HEK293 (cell line): ENCODE results near the gene CDC42BPA.

Experiments
- CTCF ChIA-PET: fragments of 350-600 bp; formaldehyde crosslinking; extraction: SDS; loops from one replicate; lab custom pipeline; 2021; ENCODE audit warnings: antibody characterized with exemption; lab: Yijun Ruan, JAX
- POLR2A ChIA-PET: fragments of 300-600 bp; formaldehyde crosslinking; extraction: SDS; loops from one replicate; lab custom pipeline; 2020; ENCODE audit warnings: antibody characterized with exemption, inconsistent platforms; lab: Yijun Ruan, JAX
- H3K27ac ChIP-seq: fragments of 200-500 bp; sonication (Bioruptor generic); 2 replicates; pipeline ENCODE4 v1.5.1; 2014; ENCODE audit warnings: low read depth, low read length, control low read depth, inconsistent platforms; ENCODE audit errors: extremely low read depth
- H3K36me3 ChIP-seq, 2 experiments: fragments of 200-500 bp in 1 of 2; sonication (Bioruptor generic) in 1 of 2; 1 replicate in 1 of 2; 2 replicates in 1 of 2; pipeline ENCODE4 v1.5.1; 2014 to 2017; ENCODE audit warnings: inconsistent platforms in 2 of 2, low read length in 2 of 2; ENCODE audit not compliant: control insufficient read depth in 2 of 2, insufficient read depth in 1 of 2
- H3K4me1 ChIP-seq: fragments of 200-500 bp; sonication (Bioruptor generic); 2 replicates; pipeline ENCODE4 v1.5.1; 2014; ENCODE audit warnings: mild to moderate bottlenecking, low read length, inconsistent platforms; ENCODE audit not compliant: control insufficient read depth, insufficient read depth
- H3K4me3 ChIP-seq: 2 replicates; pipeline ENCODE4 v1.5.1; 2011; ENCODE audit warnings: low read depth, mild to moderate bottlenecking, control low read depth, low read length, moderate library complexity
- H3K9me3 ChIP-seq: fragments of 200-500 bp; sonication (Bioruptor generic); 2 replicates; pipeline ENCODE4 v1.5.1; 2014; ENCODE audit warnings: low read depth, low read length, inconsistent platforms; ENCODE audit not compliant: control insufficient read depth, insufficient read depth
- BCL11B ChIP-seq: fragments of 450-650 bp; formaldehyde crosslinking; IDR thresholded peaks from 2 replicates; pipeline ENCODE4 v1.5.1; 2016; ENCODE audit warnings: low read depth, missing biosample characterization, missing genetic modification characterization
- GFI1B ChIP-seq: fragments of 450-650 bp; formaldehyde crosslinking; IDR thresholded peaks from 2 replicates; pipeline ENCODE4 v1.5.1; 2016; ENCODE audit warnings: missing biosample characterization, missing genetic modification characterization
- GLI2 ChIP-seq: fragments of 450-650 bp; formaldehyde crosslinking; IDR thresholded peaks from 2 replicates; pipeline ENCODE4; 2017; ENCODE audit warnings: missing biosample characterization, missing genetic modification characterization, low read depth, borderline replicate concordance
- KLF8 ChIP-seq: fragments of 450-650 bp; formaldehyde crosslinking; IDR thresholded peaks from 2 replicates; pipeline ENCODE4 v1.5.1; 2016; ENCODE audit warnings: missing biosample characterization, missing genetic modification characterization
- OSR2 ChIP-seq: fragments of 450-650 bp; formaldehyde crosslinking; IDR thresholded peaks from 2 replicates; pipeline ENCODE4 v1.5.1; 2016; ENCODE audit warnings: missing biosample characterization, missing genetic modification characterization
- PRDM1 ChIP-seq: fragments of 450-650 bp; formaldehyde crosslinking; IDR thresholded peaks from 2 replicates; pipeline ENCODE4; 2016; ENCODE audit warnings: missing biosample characterization, missing genetic modification characterization
- RBAK ChIP-seq: fragments of 450-650 bp; formaldehyde crosslinking; IDR thresholded peaks from 2 replicates; pipeline ENCODE4 v1.5.1; 2016; ENCODE audit warnings: missing biosample characterization, missing genetic modification characterization
- SP7 ChIP-seq: fragments of 450-650 bp; formaldehyde crosslinking; IDR thresholded peaks from 2 replicates; pipeline ENCODE4 v1.5.1; 2016; ENCODE audit warnings: missing biosample characterization, missing genetic modification characterization
- ZNF132 ChIP-seq: fragments of 450-650 bp; formaldehyde crosslinking; IDR thresholded peaks from 2 replicates; pipeline ENCODE4 v1.5.1; 2017; ENCODE audit warnings: missing biosample characterization, missing genetic modification characterization, borderline replicate concordance
- ZNF184 ChIP-seq: fragments of 450-650 bp; IDR thresholded peaks from 2 replicates; pipeline ENCODE4 v1.5.1; 2018; ENCODE audit warnings: missing biosample characterization, mild to moderate bottlenecking, missing genetic modification characterization
- ZNF23 ChIP-seq: fragments of 450-650 bp; formaldehyde crosslinking; IDR thresholded peaks from 2 replicates; pipeline ENCODE4 v1.5.1; 2016; ENCODE audit warnings: missing biosample characterization, missing genetic modification characterization, borderline replicate concordance
- ZNF239 ChIP-seq: fragments of 450-650 bp; formaldehyde crosslinking; IDR thresholded peaks from 2 replicates; pipeline ENCODE4 v1.5.1; 2016; ENCODE audit warnings: missing biosample characterization, missing genetic modification characterization
- ZNF292 ChIP-seq: fragments of 450-650 bp; formaldehyde crosslinking; IDR thresholded peaks from 2 replicates; pipeline ENCODE4 v1.5.1; 2016; ENCODE audit warnings: low read depth, missing biosample characterization, missing genetic modification characterization, borderline replicate concordance
- ZNF350 ChIP-seq: fragments of 450-650 bp; formaldehyde crosslinking; IDR thresholded peaks from 2 replicates; pipeline ENCODE4 v1.5.0; 2017; ENCODE audit warnings: missing biosample characterization, mild to moderate bottlenecking, missing genetic modification characterization
- ZNF423 ChIP-seq: fragments of 450-650 bp; formaldehyde crosslinking; IDR thresholded peaks from 2 replicates; pipeline ENCODE4 v1.5.1; 2016; ENCODE audit warnings: missing biosample characterization, missing genetic modification characterization
- ZNF510 ChIP-seq: fragments of 450-650 bp; formaldehyde crosslinking; IDR thresholded peaks from 2 replicates; pipeline ENCODE4 v1.5.1; 2018; ENCODE audit warnings: mild to moderate bottlenecking, missing genetic modification characterization, missing biosample characterization; ENCODE audit not compliant: insufficient replicate concordance
- ZNF660 ChIP-seq: fragments of 450-650 bp; IDR thresholded peaks from 2 replicates; pipeline ENCODE4 v1.5.1; 2018; ENCODE audit warnings: missing biosample characterization, mild to moderate bottlenecking, missing genetic modification characterization
- ZNF707 ChIP-seq: fragments of 450-650 bp; formaldehyde crosslinking; IDR thresholded peaks from 2 replicates; pipeline ENCODE4 v1.5.1; 2016; ENCODE audit warnings: missing biosample characterization, missing genetic modification characterization
- TF ChIP-seq, protein P1 (sequence below): fragments of 450-650 bp; formaldehyde crosslinking; IDR thresholded peaks from 2 replicates; pipeline ENCODE4 v1.5.1; 2016; ENCODE audit warnings: missing biosample characterization, missing genetic modification characterization, low read depth
- TF ChIP-seq, protein P2 (sequence below): fragments of 450-650 bp; formaldehyde crosslinking; IDR thresholded peaks from 2 replicates; pipeline ENCODE4 v1.5.1; 2017; ENCODE audit warnings: missing biosample characterization, missing genetic modification characterization
- TF ChIP-seq, protein P3 (sequence below): fragments of 450-650 bp; formaldehyde crosslinking; IDR thresholded peaks from 2 replicates; pipeline ENCODE4 v1.5.1; 2016; ENCODE audit warnings: missing biosample characterization, missing genetic modification characterization
- TF ChIP-seq, protein P4 (sequence below): fragments of 450-650 bp; formaldehyde crosslinking; IDR thresholded peaks from 2 replicates; pipeline ENCODE4 v1.5.1; 2016; ENCODE audit warnings: missing biosample characterization, missing genetic modification characterization
- TF ChIP-seq, protein P5 (sequence below): fragments of 450-650 bp; formaldehyde crosslinking; IDR thresholded peaks from 2 replicates; pipeline ENCODE4 v1.5.1; 2017; ENCODE audit warnings: missing biosample characterization, missing genetic modification characterization
- TF ChIP-seq, protein P6 (sequence below): fragments of 450-650 bp; formaldehyde crosslinking; conservative IDR thresholded peaks from 2 replicates; pipeline ENCODE4 v1.5.1; 2016; ENCODE audit warnings: low read depth, missing biosample characterization, missing genetic modification characterization

Gene CDC42BPA

DNA sequence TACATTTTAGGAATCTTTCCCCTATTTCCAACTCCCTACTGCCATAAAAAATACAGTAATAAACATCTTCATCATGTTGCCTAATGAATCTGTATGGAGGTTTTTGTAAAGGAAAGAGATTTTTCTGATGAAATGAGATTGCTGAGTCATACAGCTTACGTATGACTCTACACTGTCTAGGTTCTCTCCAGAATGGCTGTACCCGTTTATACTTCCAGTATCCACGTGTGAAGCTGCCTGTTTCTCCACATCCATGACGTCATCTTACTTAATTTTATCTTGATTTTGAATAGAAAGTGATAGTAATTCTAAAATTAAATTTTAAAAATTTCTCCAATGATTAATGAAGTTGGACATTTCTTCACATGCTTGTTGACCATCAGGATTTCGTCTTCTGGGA, 274.5 kb downstream of the CDC42BPA start:
- TF ChIP-seq, protein P1, sequence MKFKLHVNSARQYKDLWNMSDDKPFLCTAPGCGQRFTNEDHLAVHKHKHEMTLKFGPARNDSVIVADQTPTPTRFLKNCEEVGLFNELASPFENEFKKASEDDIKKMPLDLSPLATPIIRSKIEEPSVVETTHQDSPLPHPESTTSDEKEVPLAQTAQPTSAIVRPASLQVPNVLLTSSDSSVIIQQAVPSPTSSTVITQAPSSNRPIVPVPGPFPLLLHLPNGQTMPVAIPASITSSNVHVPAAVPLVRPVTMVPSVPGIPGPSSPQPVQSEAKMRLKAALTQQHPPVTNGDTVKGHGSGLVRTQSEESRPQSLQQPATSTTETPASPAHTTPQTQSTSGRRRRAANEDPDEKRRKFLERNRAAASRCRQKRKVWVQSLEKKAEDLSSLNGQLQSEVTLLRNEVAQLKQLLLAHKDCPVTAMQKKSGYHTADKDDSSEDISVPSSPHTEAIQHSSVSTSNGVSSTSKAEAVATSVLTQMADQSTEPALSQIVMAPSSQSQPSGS (tag by site-specific recombination), result peak; percentile 55
- no peak for TF ChIP-seq ZNF23
- TF ChIP-seq ZNF184 (tag by site-specific recombination), result peak; percentile 16; the same call in 1 of the 2 replicates
- no peak for TF ChIP-seq ZNF510
- peak; percentile 34; the same call in 1 of the 2 replicates for TF ChIP-seq ZNF660
- TF ChIP-seq, protein P2, sequence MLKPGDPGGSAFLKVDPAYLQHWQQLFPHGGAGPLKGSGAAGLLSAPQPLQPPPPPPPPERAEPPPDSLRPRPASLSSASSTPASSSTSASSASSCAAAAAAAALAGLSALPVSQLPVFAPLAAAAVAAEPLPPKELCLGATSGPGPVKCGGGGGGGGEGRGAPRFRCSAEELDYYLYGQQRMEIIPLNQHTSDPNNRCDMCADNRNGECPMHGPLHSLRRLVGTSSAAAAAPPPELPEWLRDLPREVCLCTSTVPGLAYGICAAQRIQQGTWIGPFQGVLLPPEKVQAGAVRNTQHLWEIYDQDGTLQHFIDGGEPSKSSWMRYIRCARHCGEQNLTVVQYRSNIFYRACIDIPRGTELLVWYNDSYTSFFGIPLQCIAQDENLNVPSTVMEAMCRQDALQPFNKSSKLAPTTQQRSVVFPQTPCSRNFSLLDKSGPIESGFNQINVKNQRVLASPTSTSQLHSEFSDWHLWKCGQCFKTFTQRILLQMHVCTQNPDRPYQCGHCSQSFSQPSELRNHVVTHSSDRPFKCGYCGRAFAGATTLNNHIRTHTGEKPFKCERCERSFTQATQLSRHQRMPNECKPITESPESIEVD (tag by site-specific recombination), result 0 out of 2 replicates have a peak, but pooled peaks have one; percentile 7
- ChIA-PET POLR2A (no interaction called here), CTCF (interaction anchor here (0.6 to 1.1 kb wide), 3 partner anchors 26 to 417 kb away, joined by 3 to 4 read pairs (median 4); no protein-coding TSS in a partner anchor)
- Histone ChIP-seq H3K4me1 (no peaks in the 10 kb centered on the region), H3K27ac (no peak overlapping the region), H3K9me3 (no peaks in the 10 kb centered on the region), H3K4me3 (no peak overlapping the region), H3K36me3 (peaks cover 0 to 3% of the 10 kb centered on the region in 2 experiments; a peak in 1 of 3 replicates)

DNA sequence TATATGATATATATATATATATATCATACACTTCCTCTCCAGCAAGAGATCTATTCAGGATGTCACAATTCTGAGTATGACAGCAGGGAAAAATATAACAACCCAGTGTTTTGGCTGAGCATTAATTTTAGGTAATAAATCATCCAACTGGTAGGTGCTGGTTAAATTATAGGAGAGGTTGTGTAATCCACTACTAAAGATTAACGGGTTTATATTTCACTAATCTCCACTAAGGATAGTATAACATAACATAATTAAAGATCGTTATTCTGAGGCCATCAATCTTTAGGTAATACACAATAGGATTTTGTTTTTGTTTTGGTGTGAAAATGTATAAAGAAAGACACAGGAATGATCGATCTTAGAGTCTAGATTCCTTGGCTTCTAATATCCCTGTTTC, 276.0 kb downstream of the CDC42BPA start:
- ChIA-PET CTCF (no interaction called here), POLR2A (no interaction called here)
- no peaks in the 10 kb centered on the region for H3K9me3 ChIP-seq
- peaks cover 0 to 7% of the 10 kb centered on the region in 2 experiments; a peak in 1 of 3 replicates for H3K36me3 ChIP-seq
- no peaks in the 10 kb centered on the region for H3K4me1 ChIP-seq
- no peak overlapping the region for H3K27ac ChIP-seq
- H3K4me3 ChIP-seq, result no peak overlapping the region
- TF ChIP-seq KLF8 (tag by site-specific recombination) (no peak), ZNF423 (tag by site-specific recombination) (no peak), ZNF132 (tag by site-specific recombination) (no peak), ZNF292 (tag by site-specific recombination) (no peak), OSR2 (tag by site-specific recombination) (peak; percentile 15; the same call in 1 of the 2 replicates), PRDM1 (no peak), SP7 (peak; percentile 94), RBAK (tag by site-specific recombination) (no peak), GFI1B (tag by site-specific recombination) (no peak), ZNF707 (no peak), ZNF239 (no peak), BCL11B (peak; percentile 17; the same call in 1 of the 2 replicates), GLI2 (tag by site-specific recombination) (no peak), ZNF350 (tag by site-specific recombination) (peak; percentile 39; the same call in 1 of the 2 replicates), ZNF510 (no peak)
- TF ChIP-seq, protein P3, sequence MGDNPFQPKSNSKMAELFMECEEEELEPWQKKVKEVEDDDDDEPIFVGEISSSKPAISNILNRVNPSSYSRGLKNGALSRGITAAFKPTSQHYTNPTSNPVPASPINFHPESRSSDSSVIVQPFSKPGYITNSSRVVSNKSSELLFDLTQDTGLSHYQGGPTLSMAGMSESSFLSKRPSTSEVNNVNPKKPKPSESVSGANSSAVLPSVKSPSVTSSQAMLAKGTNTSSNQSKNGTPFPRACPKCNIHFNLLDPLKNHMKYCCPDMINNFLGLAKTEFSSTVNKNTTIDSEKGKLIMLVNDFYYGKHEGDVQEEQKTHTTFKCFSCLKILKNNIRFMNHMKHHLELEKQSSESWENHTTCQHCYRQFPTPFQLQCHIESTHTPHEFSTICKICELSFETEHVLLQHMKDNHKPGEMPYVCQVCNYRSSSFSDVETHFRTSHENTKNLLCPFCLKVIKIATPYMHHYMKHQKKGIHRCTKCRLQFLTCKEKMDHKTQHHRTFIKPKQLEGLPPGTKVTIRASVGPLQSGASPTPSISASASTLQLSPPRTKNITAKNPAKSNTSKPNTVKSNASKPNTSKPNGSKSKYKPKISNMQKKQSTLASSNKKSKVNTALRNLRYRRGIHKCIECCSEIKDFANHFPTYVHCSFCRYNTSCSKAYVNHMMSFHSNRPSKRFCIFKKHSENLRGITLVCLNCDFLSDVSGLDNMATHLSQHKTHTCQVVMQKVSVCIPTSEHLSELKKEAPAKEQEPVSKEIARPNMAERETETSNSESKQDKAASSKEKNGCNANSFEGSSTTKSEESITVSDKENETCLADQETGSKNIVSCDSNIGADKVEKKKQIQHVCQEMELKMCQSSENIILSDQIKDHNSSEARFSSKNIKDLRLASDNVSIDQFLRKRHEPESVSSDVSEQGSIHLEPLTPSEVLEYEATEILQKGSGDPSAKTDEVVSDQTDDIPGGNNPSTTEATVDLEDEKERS (tag by site-specific recombination), result no peak
- TF ChIP-seq, protein P4, sequence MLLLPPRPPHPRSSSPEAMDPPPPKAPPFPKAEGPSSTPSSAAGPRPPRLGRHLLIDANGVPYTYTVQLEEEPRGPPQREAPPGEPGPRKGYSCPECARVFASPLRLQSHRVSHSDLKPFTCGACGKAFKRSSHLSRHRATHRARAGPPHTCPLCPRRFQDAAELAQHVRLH, result 0 out of 2 replicates have a peak, but pooled peaks have one; percentile 28
- TF ChIP-seq, protein P5, sequence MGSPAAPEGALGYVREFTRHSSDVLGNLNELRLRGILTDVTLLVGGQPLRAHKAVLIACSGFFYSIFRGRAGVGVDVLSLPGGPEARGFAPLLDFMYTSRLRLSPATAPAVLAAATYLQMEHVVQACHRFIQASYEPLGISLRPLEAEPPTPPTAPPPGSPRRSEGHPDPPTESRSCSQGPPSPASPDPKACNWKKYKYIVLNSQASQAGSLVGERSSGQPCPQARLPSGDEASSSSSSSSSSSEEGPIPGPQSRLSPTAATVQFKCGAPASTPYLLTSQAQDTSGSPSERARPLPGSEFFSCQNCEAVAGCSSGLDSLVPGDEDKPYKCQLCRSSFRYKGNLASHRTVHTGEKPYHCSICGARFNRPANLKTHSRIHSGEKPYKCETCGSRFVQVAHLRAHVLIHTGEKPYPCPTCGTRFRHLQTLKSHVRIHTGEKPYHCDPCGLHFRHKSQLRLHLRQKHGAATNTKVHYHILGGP (tag by site-specific recombination), result peak; percentile 57; the same call in 1 of the 2 replicates
- TF ChIP-seq, protein P6, sequence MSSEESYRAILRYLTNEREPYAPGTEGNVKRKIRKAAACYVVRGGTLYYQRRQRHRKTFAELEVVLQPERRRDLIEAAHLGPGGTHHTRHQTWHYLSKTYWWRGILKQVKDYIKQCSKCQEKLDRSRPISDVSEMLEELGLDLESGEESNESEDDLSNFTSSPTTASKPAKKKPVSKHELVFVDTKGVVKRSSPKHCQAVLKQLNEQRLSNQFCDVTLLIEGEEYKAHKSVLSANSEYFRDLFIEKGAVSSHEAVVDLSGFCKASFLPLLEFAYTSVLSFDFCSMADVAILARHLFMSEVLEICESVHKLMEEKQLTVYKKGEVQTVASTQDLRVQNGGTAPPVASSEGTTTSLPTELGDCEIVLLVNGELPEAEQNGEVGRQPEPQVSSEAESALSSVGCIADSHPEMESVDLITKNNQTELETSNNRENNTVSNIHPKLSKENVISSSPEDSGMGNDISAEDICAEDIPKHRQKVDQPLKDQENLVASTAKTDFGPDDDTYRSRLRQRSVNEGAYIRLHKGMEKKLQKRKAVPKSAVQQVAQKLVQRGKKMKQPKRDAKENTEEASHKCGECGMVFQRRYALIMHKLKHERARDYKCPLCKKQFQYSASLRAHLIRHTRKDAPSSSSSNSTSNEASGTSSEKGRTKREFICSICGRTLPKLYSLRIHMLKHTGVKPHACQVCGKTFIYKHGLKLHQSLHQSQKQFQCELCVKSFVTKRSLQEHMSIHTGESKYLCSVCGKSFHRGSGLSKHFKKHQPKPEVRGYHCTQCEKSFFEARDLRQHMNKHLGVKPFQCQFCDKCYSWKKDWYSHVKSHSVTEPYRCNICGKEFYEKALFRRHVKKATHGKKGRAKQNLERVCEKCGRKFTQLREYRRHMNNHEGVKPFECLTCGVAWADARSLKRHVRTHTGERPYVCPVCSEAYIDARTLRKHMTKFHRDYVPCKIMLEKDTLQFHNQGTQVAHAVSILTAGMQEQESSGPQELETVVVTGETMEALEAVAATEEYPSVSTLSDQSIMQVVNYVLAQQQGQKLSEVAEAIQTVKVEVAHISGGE (tag by site-specific recombination), result no peak
